Activated CD4-positive, alpha-beta T cell treated with anti-CD3 and anti-CD28 coated beads, Interleukin-2, Interleukin-6, amounts not matched to agents 100 ng/mL and 50 ng/mL, durations not matched to agents 16 hours and 8 hours (primary cell): ENCODE results near the gene KRTAP1-5.
A peak's percentile ranks its signal among the peaks of the same experiment; 100 is the strongest.
"Not testable (repeated sequence)": the region's sequence is repeated elsewhere in the genome, so short reads cannot be mapped to it uniquely, and the experiment has no call there.

Experiments used
- DNase-seq: peaks from one replicate; pipeline ENCODE4 v3.0.0-alpha.2; 2020

Gene KRTAP1-5

GRCh38 chr17:41026715-41027471 lies at the start of gene KRTAP1-5:
TSS of gene KRTAP1-5 (minus strand) at chr17:41027208. CDS start at chr17:41027155, 53 bp downstream.
- DNase-seq = no peak

GRCh38 chr17:41076788-41077187 lies 49.8 kb upstream of the KRTAP1-5 start:
- DNase-seq = no peak

- DNase-seq = no peak
Measured at GRCh38 chr17:41073676-41074075, 46.7 kb upstream of the KRTAP1-5 start.

GRCh38 chr17:41071606-41072360 lies 44.8 kb upstream of the KRTAP1-5 start:
- no peak for DNase-seq

GRCh38 chr17:41069031-41069430 lies 42.0 kb upstream of the KRTAP1-5 start:
- no peak for DNase-seq

- DNase-seq = no peak
Measured at GRCh38 chr17:41067281-41067680, 40.3 kb upstream of the KRTAP1-5 start.

- DNase-seq = peak; percentile 6
Measured at GRCh38 chr17:41065829-41066624, 39.0 kb upstream of the KRTAP1-5 start, which contains the start of gene KRTAP2-4. TSS of gene KRTAP2-4 (minus strand) at chr17:41065879. CDS start at chr17:41065845, 34 bp downstream.

GRCh38 chr17:41065016-41065689 lies 38.1 kb upstream of the KRTAP1-5 start:
- not testable (repeated sequence) for DNase-seq

GRCh38 chr17:41064301-41064700 lies 37.3 kb upstream of the KRTAP1-5 start:
- no peak for DNase-seq

- no peak for DNase-seq
Measured at GRCh38 chr17:41063449-41063848, 36.4 kb upstream of the KRTAP1-5 start.

- DNase-seq = no peak
Measured at GRCh38 chr17:41061964-41062363, 35.0 kb upstream of the KRTAP1-5 start.

- no peak for DNase-seq
Measured at GRCh38 chr17:41060052-41060604, 33.1 kb upstream of the KRTAP1-5 start, which contains the start of gene KRTAP2-3. TSS of gene KRTAP2-3 (minus strand) at chr17:41060114. CDS start at chr17:41060050, 64 bp downstream.

- DNase-seq = not testable (repeated sequence)
Measured at GRCh38 chr17:41059276-41060051, 32.5 kb upstream of the KRTAP1-5 start.

GRCh38 chr17:41058741-41059140 lies 31.7 kb upstream of the KRTAP1-5 start:
- no peak for DNase-seq

- no peak for DNase-seq
Measured at GRCh38 chr17:41057547-41057946, 30.5 kb upstream of the KRTAP1-5 start.

- not testable (repeated sequence) for DNase-seq
Measured at GRCh38 chr17:41055130-41055529, 28.1 kb upstream of the KRTAP1-5 start, which contains the start of gene KRTAP2-2. TSS of gene KRTAP2-2 (minus strand) at chr17:41055230. CDS start at chr17:41055211, 19 bp downstream.

- DNase-seq = not testable (repeated sequence)
Measured at GRCh38 chr17:41054556-41054955, 27.5 kb upstream of the KRTAP1-5 start.

GRCh38 chr17:41054025-41054424 lies 27.0 kb upstream of the KRTAP1-5 start:
- no peak for DNase-seq

- no peak for DNase-seq
Measured at GRCh38 chr17:41052566-41052965, 25.6 kb upstream of the KRTAP1-5 start.

- DNase-seq = no peak
Measured at GRCh38 chr17:41049110-41049509, 22.1 kb upstream of the KRTAP1-5 start.

- no peak for DNase-seq
Measured at GRCh38 chr17:41048441-41048840, 21.4 kb upstream of the KRTAP1-5 start.
